ENCODE data around the gene RYR3.

The RYR3 gene

GRCh38 chr15:33330931-33331330 lies 20.2 kb downstream of the RYR3 start:
- Histone ChIP-seq H2AFZ (ENCODE audit: low read depth, low read length) (no peak overlapping the region), H3K27me3 (ENCODE audit: insufficient read depth, low read length) (no peaks in the 10 kb centered on the region), H3K4me3 (ENCODE audit: low read length) (no peak overlapping the region), H3K4me1 (ENCODE audit: insufficient read depth, low read length) (no peaks in the 10 kb centered on the region), H3K9me3 (ENCODE audit: low read length) (no peaks in the 10 kb centered on the region), H3K36me3 (ENCODE audit: insufficient read depth, low read length) (no peaks in the 10 kb centered on the region)

GRCh38 chr15:33341953-33342352 lies 31.2 kb downstream of the RYR3 start:
- Histone ChIP-seq H3K4me1 (ENCODE audit: insufficient read depth, low read length) (no peaks in the 10 kb centered on the region), H3K36me3 (ENCODE audit: insufficient read depth, low read length) (no peaks in the 10 kb centered on the region), H3K4me3 (ENCODE audit: low read length) (no peak overlapping the region), H3K9me3 (ENCODE audit: low read length) (no peaks in the 10 kb centered on the region), H3K27me3 (ENCODE audit: insufficient read depth, low read length) (no peaks in the 10 kb centered on the region), H2AFZ (ENCODE audit: low read depth, low read length) (no peak overlapping the region)

- Histone ChIP-seq H2AFZ (ENCODE audit: low read depth, low read length) (no peak overlapping the region), H3K9me3 (ENCODE audit: low read length) (no peaks in the 10 kb centered on the region), H3K4me3 (ENCODE audit: low read length) (no peak overlapping the region), H3K36me3 (ENCODE audit: insufficient read depth, low read length) (no peaks in the 10 kb centered on the region), H3K4me1 (ENCODE audit: insufficient read depth, low read length) (no peaks in the 10 kb centered on the region), H3K27me3 (ENCODE audit: insufficient read depth, low read length) (no peaks in the 10 kb centered on the region)
Measured at GRCh38 chr15:33343275-33343674, 32.5 kb downstream of the RYR3 start.

- no peaks in the 10 kb centered on the region for H3K9me3 ChIP-seq (ENCODE audit: low read length)
- no peaks in the 10 kb centered on the region for H3K4me1 ChIP-seq (ENCODE audit: insufficient read depth, low read length)
- no peak overlapping the region for H3K4me3 ChIP-seq (ENCODE audit: low read length)
- H3K36me3 ChIP-seq (ENCODE audit: insufficient read depth, low read length) = no peaks in the 10 kb centered on the region
- no peaks in the 10 kb centered on the region for H3K27me3 ChIP-seq (ENCODE audit: insufficient read depth, low read length)
- H2AFZ ChIP-seq (ENCODE audit: low read depth, low read length) = no peak overlapping the region
Measured at GRCh38 chr15:33344111-33344510, 33.3 kb downstream of the RYR3 start.

GRCh38 chr15:33344530-33344929 lies 33.8 kb downstream of the RYR3 start:
- Histone ChIP-seq H3K36me3 (ENCODE audit: insufficient read depth, low read length) (no peaks in the 10 kb centered on the region), H3K4me1 (ENCODE audit: insufficient read depth, low read length) (no peaks in the 10 kb centered on the region), H3K4me3 (ENCODE audit: low read length) (no peak overlapping the region), H3K9me3 (ENCODE audit: low read length) (no peaks in the 10 kb centered on the region), H2AFZ (ENCODE audit: low read depth, low read length) (no peak overlapping the region), H3K27me3 (ENCODE audit: insufficient read depth, low read length) (no peaks in the 10 kb centered on the region)

- H3K36me3 ChIP-seq (ENCODE audit: insufficient read depth, low read length) = no peaks in the 10 kb centered on the region
- H3K4me1 ChIP-seq (ENCODE audit: insufficient read depth, low read length) = peaks cover 24% of the 10 kb centered on the region
- H3K9me3 ChIP-seq (ENCODE audit: low read length) = no peaks in the 10 kb centered on the region
- H3K27me3 ChIP-seq (ENCODE audit: insufficient read depth, low read length) = no peaks in the 10 kb centered on the region
- H2AFZ ChIP-seq (ENCODE audit: low read depth, low read length) = no peak overlapping the region
- no peak overlapping the region for H3K4me3 ChIP-seq (ENCODE audit: low read length)
Measured at GRCh38 chr15:33354411-33354810, 43.6 kb downstream of the RYR3 start.

GRCh38 chr15:33357845-33358244 lies 47.1 kb downstream of the RYR3 start:
- Histone ChIP-seq H3K36me3 (ENCODE audit: insufficient read depth, low read length) (no peaks in the 10 kb centered on the region), H3K9me3 (ENCODE audit: low read length) (no peaks in the 10 kb centered on the region), H3K27me3 (ENCODE audit: insufficient read depth, low read length) (no peaks in the 10 kb centered on the region), H3K4me3 (ENCODE audit: low read length) (no peak overlapping the region), H2AFZ (ENCODE audit: low read depth, low read length) (no peak overlapping the region), H3K4me1 (ENCODE audit: insufficient read depth, low read length) (peaks cover 24% of the 10 kb centered on the region)

GRCh38 chr15:33358306-33358705 lies 47.5 kb downstream of the RYR3 start:
- H3K4me1 ChIP-seq (ENCODE audit: insufficient read depth, low read length) = peaks cover 24% of the 10 kb centered on the region
- no peaks in the 10 kb centered on the region for H3K27me3 ChIP-seq (ENCODE audit: insufficient read depth, low read length)
- H3K36me3 ChIP-seq (ENCODE audit: insufficient read depth, low read length) = no peaks in the 10 kb centered on the region
- H2AFZ ChIP-seq (ENCODE audit: low read depth, low read length) = no peak overlapping the region
- no peaks in the 10 kb centered on the region for H3K9me3 ChIP-seq (ENCODE audit: low read length)
- no peak overlapping the region for H3K4me3 ChIP-seq (ENCODE audit: low read length)

- Histone ChIP-seq H3K4me3 (ENCODE audit: low read length) (no peak overlapping the region), H2AFZ (ENCODE audit: low read depth, low read length) (no peak overlapping the region), H3K9me3 (ENCODE audit: low read length) (no peaks in the 10 kb centered on the region), H3K36me3 (ENCODE audit: insufficient read depth, low read length) (no peaks in the 10 kb centered on the region), H3K4me1 (ENCODE audit: insufficient read depth, low read length) (peaks cover 14% of the 10 kb centered on the region), H3K27me3 (ENCODE audit: insufficient read depth, low read length) (no peaks in the 10 kb centered on the region)
Measured at GRCh38 chr15:33360886-33361285, 50.1 kb downstream of the RYR3 start.

- no peak overlapping the region for H3K4me3 ChIP-seq (ENCODE audit: low read length)
- no peak overlapping the region for H2AFZ ChIP-seq (ENCODE audit: low read depth, low read length)
- H3K4me1 ChIP-seq (ENCODE audit: insufficient read depth, low read length) = no peaks in the 10 kb centered on the region
- no peaks in the 10 kb centered on the region for H3K36me3 ChIP-seq (ENCODE audit: insufficient read depth, low read length)
- H3K9me3 ChIP-seq (ENCODE audit: low read length) = no peaks in the 10 kb centered on the region
- no peaks in the 10 kb centered on the region for H3K27me3 ChIP-seq (ENCODE audit: insufficient read depth, low read length)
Measured at GRCh38 chr15:33369941-33370622, 59.3 kb downstream of the RYR3 start.

GRCh38 chr15:33370623-33371020 lies 59.9 kb downstream of the RYR3 start:
- H3K4me3 ChIP-seq (ENCODE audit: low read length) = no peak overlapping the region
- H3K4me1 ChIP-seq (ENCODE audit: insufficient read depth, low read length) = no peaks in the 10 kb centered on the region
- H3K27me3 ChIP-seq (ENCODE audit: insufficient read depth, low read length) = no peaks in the 10 kb centered on the region
- no peak overlapping the region for H2AFZ ChIP-seq (ENCODE audit: low read depth, low read length)
- H3K36me3 ChIP-seq (ENCODE audit: insufficient read depth, low read length) = no peaks in the 10 kb centered on the region
- H3K9me3 ChIP-seq (ENCODE audit: low read length) = no peaks in the 10 kb centered on the region

- Histone ChIP-seq H2AFZ (ENCODE audit: low read depth, low read length) (no peak overlapping the region), H3K36me3 (ENCODE audit: insufficient read depth, low read length) (no peaks in the 10 kb centered on the region), H3K4me3 (ENCODE audit: low read length) (no peak overlapping the region), H3K27me3 (ENCODE audit: insufficient read depth, low read length) (no peaks in the 10 kb centered on the region), H3K9me3 (ENCODE audit: low read length) (no peaks in the 10 kb centered on the region), H3K4me1 (ENCODE audit: insufficient read depth, low read length) (no peaks in the 10 kb centered on the region)
Measured at GRCh38 chr15:33371159-33371558, 60.4 kb downstream of the RYR3 start.

GRCh38 chr15:33374226-33374914 lies 63.6 kb downstream of the RYR3 start:
- no peaks in the 10 kb centered on the region for H3K36me3 ChIP-seq (ENCODE audit: insufficient read depth, low read length)
- no peaks in the 10 kb centered on the region for H3K9me3 ChIP-seq (ENCODE audit: low read length)
- H3K4me1 ChIP-seq (ENCODE audit: insufficient read depth, low read length) = no peaks in the 10 kb centered on the region
- no peak overlapping the region for H3K4me3 ChIP-seq (ENCODE audit: low read length)
- H3K27me3 ChIP-seq (ENCODE audit: insufficient read depth, low read length) = no peaks in the 10 kb centered on the region
- H2AFZ ChIP-seq (ENCODE audit: low read depth, low read length) = no peak overlapping the region

GRCh38 chr15:33375236-33375635 lies 64.5 kb downstream of the RYR3 start:
- Histone ChIP-seq H3K27me3 (ENCODE audit: insufficient read depth, low read length) (no peaks in the 10 kb centered on the region), H3K4me1 (ENCODE audit: insufficient read depth, low read length) (no peaks in the 10 kb centered on the region), H3K4me3 (ENCODE audit: low read length) (no peak overlapping the region), H2AFZ (ENCODE audit: low read depth, low read length) (no peak overlapping the region), H3K9me3 (ENCODE audit: low read length) (no peaks in the 10 kb centered on the region), H3K36me3 (ENCODE audit: insufficient read depth, low read length) (no peaks in the 10 kb centered on the region)

All from neuron (in vitro differentiated cells).